Measurements from ENCODE around the gene KCNQ1.
A peak's percentile ranks its signal among the peaks of the same experiment; 100 is the strongest.

KCNQ1 gene

DNA sequence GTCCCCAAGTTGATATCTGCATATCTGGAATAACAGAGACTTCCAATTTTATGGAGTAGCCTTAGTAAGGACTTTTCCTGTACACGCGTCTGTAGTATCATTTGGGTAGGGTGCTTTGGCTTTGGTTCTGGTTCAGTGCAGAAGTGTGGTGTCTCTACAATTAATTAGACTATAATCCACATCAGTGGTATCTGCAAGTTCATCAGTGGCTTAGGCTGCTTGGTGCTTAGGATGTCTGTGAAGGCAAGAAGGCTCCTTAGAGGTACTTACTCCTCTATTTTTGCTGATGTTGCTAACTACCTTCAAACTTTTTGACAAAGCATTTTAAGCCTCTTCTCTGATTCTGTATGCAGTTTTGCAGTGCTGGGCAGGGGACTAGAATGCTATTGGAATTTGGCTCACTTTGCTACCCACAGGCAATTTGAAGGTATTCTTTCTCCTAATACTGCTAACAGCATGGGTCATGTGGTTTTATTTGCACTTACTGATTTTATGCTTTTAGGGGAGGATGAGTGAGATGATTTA lies 205.6 kb downstream of the KCNQ1 start:
- no peaks in the 10 kb centered on the region for H3K27me3 Mint-ChIP-seq
- peaks cover 3% of the 10 kb centered on the region for H3K4me1 Mint-ChIP-seq
- ATAC-seq (ENCODE audit: low read depth) (no peak), DNase-seq (ENCODE audit: low spot score in 2 of 2) (no peak)
- no peak overlapping the region for H3K27ac Mint-ChIP-seq
- H3K4me3 Mint-ChIP-seq, result no peak overlapping the region
- peaks cover 55% of the 10 kb centered on the region for H3K36me3 Mint-ChIP-seq
- peaks cover 23% of the 10 kb centered on the region for H3K9me3 Mint-ChIP-seq

GRCh38 chr11:2651054-2651617 lies 206.3 kb downstream of the KCNQ1 start:
- Mint-ChIP-seq H3K4me1 (peaks cover 3% of the 10 kb centered on the region), H3K27me3 (no peaks in the 10 kb centered on the region), H3K9me3 (peaks cover 22% of the 10 kb centered on the region), H3K36me3 (peaks cover 57% of the 10 kb centered on the region), H3K4me3 (no peak overlapping the region), H3K27ac (no peak overlapping the region)
- ATAC-seq (ENCODE audit: low read depth) (no peak), DNase-seq (ENCODE audit: low spot score in 2 of 2) (no peak)

DNA sequence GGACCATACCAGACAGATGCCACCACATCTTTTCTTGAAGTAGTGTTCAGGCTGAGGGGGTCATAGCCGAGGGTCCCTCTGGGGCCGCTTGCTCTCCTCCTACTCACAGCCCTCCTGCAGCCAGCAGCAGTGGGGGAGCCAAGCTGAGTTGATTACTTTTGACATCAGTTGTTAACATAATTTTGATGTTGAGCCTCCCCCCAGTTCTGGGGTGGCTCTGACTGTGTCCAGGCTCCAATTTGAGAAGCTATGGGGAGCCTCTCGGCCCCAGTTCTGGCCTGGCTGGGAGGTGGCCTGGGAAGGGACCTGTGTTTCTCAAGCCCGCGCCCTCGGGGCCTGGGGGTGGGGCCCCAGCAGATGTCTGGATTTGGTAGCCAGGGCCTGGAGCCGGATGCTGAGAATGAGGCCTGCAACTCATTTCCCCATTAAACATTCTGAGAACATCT lies 207.0 kb downstream of the KCNQ1 start:
- Mint-ChIP-seq H3K4me3 (no peak overlapping the region), H3K4me1 (peaks cover 3% of the 10 kb centered on the region), H3K27me3 (no peaks in the 10 kb centered on the region), H3K36me3 (peaks cover 60% of the 10 kb centered on the region), H3K9me3 (peaks cover 22% of the 10 kb centered on the region), H3K27ac (no peak overlapping the region)
- ATAC-seq (ENCODE audit: low read depth), result no peak
- no peak for DNase-seq (ENCODE audit: low spot score in 2 of 2)

- Mint-ChIP-seq H3K36me3 (peaks cover 57% of the 10 kb centered on the region), H3K4me1 (peaks cover 3% of the 10 kb centered on the region), H3K9me3 (peaks cover 19% of the 10 kb centered on the region), H3K27me3 (no peaks in the 10 kb centered on the region), H3K4me3 (no peak overlapping the region), H3K27ac (no peak overlapping the region)
- ATAC-seq (ENCODE audit: low read depth) (no peak), DNase-seq (ENCODE audit: low spot score in 2 of 2) (no peak)
Measured at GRCh38 chr11:2652333-2653197, 207.8 kb downstream of the KCNQ1 start.

GRCh38 chr11:2653198-2653551 lies 208.4 kb downstream of the KCNQ1 start:
- DNase-seq (ENCODE audit: low spot score in 2 of 2) (no peak), ATAC-seq (ENCODE audit: low read depth) (no peak)
- Mint-ChIP-seq H3K36me3 (peaks cover 56% of the 10 kb centered on the region), H3K27ac (no peak overlapping the region), H3K4me3 (no peak overlapping the region), H3K27me3 (no peaks in the 10 kb centered on the region), H3K9me3 (peaks cover 19% of the 10 kb centered on the region), H3K4me1 (peaks cover 3% of the 10 kb centered on the region)

DNA sequence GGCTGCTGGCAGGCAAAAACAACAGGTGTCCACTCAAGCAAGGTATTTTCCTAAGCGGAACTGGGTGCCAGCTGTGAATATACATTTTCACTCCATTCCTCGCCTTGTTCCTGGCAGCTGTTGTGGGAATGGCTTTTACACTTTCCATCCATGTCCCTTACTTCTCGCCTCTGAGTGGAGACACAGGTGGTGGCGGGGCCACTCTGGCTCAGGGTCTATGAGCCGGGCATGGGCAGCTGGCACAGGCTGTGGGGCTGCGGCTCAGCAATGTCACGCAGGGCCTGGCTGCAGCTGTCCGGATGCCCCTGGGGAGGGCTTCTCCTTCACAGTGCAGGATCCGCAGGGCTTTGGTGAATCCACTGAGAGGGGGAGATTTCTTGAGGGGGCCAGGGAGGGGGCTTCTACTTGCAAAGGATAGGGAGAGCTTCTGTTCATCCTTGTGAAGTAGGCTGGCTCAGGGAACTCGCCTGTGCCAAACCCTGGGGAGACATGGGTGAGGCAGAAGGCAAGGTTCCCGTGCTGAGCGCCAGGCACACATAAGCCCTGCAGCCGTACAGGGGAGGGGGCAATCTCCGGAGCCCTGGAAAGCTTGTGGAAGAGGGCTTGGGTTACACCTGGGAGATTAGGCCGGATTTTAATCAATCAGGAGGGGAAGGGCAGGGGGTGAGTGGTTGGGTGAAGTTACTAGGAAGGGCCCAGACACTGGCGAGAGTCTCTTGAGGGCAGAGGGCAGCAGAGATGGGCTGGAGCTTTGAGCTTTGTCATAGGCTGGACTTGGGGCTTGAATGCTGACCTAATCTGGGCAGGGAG lies 209.3 kb downstream of the KCNQ1 start:
- Mint-ChIP-seq H3K27ac (no peak overlapping the region), H3K36me3 (peaks cover 63% of the 10 kb centered on the region), H3K27me3 (no peaks in the 10 kb centered on the region), H3K4me1 (peaks cover 6% of the 10 kb centered on the region), H3K4me3 (no peak overlapping the region), H3K9me3 (peaks cover 21% of the 10 kb centered on the region)
- DNase-seq (ENCODE audit: low spot score in 2 of 2) (no peak), ATAC-seq (ENCODE audit: low read depth) (no peak)

- H3K4me3 Mint-ChIP-seq, result no peak overlapping the region
Measured at GRCh38 chr11:2655016-2655719, 210.4 kb downstream of the KCNQ1 start.

DNA sequence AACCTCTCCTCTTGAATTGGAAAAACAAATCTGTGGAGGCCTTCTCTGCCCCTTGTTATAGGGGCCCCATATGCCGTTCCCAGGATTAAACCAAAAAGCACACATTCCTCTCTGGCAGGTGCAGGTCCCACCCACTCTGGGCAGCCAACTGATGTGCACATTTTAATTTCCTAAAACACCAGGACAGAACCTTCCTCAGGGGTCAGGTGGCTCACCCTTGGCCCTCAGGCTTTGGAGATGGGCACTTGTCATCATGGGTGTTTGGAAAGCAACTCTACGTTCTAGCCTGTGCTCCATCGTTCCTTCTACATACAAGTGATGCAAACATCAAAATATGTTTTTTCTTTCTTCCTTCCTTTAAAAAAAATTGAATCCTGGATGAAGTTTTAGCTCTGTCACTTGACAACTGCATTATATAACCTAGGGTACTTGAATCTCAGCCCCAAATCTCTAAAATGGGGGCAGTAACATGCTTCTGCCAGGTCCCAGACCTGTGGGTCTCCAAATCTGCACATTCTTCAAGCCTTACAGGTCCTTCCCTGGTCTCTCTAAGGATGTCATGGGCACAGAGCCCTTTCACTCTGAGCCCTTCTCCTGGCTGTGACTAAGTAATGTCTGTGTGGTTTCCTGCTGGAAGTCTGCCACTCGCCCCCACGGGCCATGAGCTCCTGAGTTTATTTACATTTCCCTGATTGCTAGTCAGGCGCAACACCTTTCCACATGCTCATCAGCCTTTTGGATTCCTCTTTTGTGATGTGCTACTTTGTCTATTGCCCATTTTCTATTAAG lies 211.2 kb downstream of the KCNQ1 start:
- H3K36me3 Mint-ChIP-seq, result peaks cover 61% of the 10 kb centered on the region
- ATAC-seq (ENCODE audit: low read depth) (no peak), DNase-seq (ENCODE audit: low spot score in 2 of 2) (no peak)
- H3K27me3 Mint-ChIP-seq, result no peaks in the 10 kb centered on the region
- peaks cover 6% of the 10 kb centered on the region for H3K4me1 Mint-ChIP-seq
- peaks cover 11% of the 10 kb centered on the region for H3K9me3 Mint-ChIP-seq
- H3K4me3 Mint-ChIP-seq, result no peak overlapping the region
- no peak overlapping the region for H3K27ac Mint-ChIP-seq

More at GRCh38 chr11:2655016-2655719, 210.4 kb downstream of the KCNQ1 start:
- Mint-ChIP-seq H3K9me3 (peaks cover 12% of the 10 kb centered on the region), H3K4me1 (peaks cover 6% of the 10 kb centered on the region), H3K36me3 (peaks cover 60% of the 10 kb centered on the region), H3K27ac (no peak overlapping the region), H3K27me3 (no peaks in the 10 kb centered on the region)
- no peak for DNase-seq (ENCODE audit: low spot score in 2 of 2)
- no peak for ATAC-seq (ENCODE audit: low read depth)

DNA sequence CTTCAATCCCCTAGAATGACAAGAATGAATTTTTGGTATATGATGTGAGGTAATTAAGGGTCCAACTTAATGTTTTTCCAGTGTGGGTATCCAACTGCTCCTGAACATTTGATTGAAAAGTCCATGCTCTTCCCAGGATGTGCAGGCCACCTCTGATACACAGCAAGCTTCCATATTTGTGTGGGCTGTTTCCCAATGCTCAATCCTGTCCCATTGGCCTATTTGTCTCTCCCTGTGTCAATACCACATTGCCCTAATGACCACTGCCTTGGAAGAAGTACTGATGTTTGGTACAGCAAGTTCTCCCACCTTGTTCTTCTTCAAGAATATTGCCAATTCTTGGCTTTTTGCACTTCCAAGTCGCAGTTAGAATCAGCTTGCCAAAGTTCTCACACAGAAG lies 212.1 kb downstream of the KCNQ1 start:
- DNase-seq (ENCODE audit: low spot score in 2 of 2) (no peak), ATAC-seq (ENCODE audit: low read depth) (no peak)
- Mint-ChIP-seq H3K4me1 (peaks cover 6% of the 10 kb centered on the region), H3K36me3 (peaks cover 58% of the 10 kb centered on the region), H3K4me3 (no peak overlapping the region), H3K9me3 (peaks cover 12% of the 10 kb centered on the region), H3K27ac (peak overlapping the region; percentile 48), H3K27me3 (no peaks in the 10 kb centered on the region)

DNA sequence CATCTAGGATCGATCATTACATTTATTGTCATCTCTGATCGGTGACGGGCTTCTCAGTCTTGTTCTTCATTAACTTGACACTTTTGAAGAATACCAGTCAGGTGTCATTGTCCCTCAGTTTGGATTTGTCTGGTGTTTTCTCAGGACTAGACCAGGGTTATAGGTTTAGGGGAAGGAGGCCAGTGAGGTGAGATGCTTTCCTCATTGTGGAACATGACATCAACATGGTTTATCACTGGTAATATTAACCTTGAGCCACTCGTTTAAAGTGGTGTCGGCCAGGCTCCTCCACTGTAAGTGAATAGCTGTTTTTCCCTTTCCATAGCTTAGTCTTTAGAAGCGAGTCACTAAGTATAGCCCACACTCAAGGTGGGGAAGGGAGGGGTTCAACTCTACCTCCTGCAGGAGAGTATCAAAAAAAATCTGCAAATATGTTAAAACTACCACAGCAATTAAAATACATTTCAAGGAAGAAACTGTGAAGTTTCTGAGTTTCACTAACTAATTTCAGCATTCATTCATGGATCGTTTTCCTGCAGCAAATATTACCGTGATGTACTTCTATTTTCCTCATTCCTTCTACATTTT lies 213.0 kb downstream of the KCNQ1 start:
- H3K36me3 Mint-ChIP-seq, result peaks cover 60% of the 10 kb centered on the region
- no peaks in the 10 kb centered on the region for H3K27me3 Mint-ChIP-seq
- DNase-seq (ENCODE audit: low spot score in 2 of 2) (no peak), ATAC-seq (ENCODE audit: low read depth) (no peak)
- H3K27ac Mint-ChIP-seq, result no peak overlapping the region
- H3K4me1 Mint-ChIP-seq, result peaks cover 6% of the 10 kb centered on the region
- H3K9me3 Mint-ChIP-seq, result peaks cover 12% of the 10 kb centered on the region
- no peak overlapping the region for H3K4me3 Mint-ChIP-seq

DNA sequence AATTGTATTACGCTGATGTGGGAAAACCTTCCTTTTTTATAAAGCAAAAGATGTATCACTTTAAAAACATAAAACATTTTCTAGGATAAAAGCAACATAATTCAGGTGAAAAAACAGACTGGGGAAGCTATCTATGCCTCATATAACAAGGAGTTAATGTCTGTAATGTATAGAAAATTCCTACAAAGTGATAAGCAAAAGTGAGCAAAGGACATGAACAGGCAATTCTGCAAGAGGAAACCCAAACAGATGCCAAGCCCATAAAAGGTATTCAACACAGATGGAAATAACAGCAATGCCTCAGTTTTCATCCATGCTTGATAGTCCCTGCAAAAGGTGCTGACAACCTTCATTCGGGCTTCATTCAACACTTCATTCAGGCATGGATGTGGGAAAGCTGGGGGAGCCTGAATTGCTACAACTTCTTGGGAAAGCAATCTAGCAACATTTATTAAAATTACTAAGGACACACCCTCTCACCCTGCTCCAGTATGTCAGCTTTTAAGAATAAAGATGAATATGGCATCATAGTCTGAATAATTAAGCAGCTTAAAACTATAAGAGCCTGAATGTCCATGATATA lies 215.6 kb downstream of the KCNQ1 start:
- no peaks in the 10 kb centered on the region for H3K27me3 Mint-ChIP-seq
- DNase-seq (ENCODE audit: low spot score in 2 of 2) (no peak), ATAC-seq (ENCODE audit: low read depth) (no peak)
- peaks cover 3% of the 10 kb centered on the region for H3K4me1 Mint-ChIP-seq
- peaks cover 12% of the 10 kb centered on the region for H3K9me3 Mint-ChIP-seq
- H3K36me3 Mint-ChIP-seq, result peaks cover 55% of the 10 kb centered on the region
- H3K4me3 Mint-ChIP-seq, result no peak overlapping the region
- no peak overlapping the region for H3K27ac Mint-ChIP-seq

DNA sequence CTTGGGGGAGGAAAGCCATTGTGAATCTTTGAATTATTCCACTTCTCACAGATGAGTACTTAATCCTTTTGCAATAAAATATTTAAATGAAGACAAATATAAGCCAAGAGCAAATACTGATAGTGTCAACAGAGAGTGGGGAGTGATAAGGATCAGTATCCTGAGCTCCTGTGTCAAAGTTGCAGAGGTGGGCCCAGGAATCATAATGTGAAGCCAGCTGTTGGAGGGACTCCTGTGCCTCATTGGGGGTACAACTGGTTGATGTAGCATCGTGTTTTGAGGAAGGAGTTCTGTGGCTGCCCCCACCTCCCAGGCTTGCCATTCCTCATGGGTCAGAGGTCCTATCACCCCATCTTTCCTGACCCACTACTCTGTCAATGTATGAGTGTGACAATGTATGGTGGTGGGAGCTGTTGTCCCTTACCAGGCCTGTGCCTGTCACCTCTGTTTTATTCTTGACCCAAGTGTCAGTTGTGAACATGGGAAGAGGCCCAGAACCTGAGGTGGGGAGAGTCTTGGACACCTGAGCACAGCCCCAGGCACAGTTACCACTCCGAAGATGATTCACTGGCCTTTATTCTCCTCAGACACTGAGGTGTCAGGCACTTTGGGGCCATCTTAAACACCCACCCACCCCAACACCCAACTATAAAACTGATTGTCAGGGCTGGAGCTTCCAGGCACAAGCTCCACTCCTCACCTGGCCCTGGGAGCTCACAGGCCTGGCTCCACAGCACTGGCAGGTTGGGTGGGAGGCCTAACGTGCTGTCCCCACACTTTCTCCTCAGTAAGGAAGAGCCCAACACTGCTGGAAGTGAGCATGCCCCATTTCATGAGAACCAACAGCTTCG lies 216.6 kb downstream of the KCNQ1 start:
- DNase-seq (ENCODE audit: low spot score in 2 of 2) (peak in 1 of 2 donors; percentile 1), ATAC-seq (ENCODE audit: low read depth) (no peak)
- peaks cover 3% of the 10 kb centered on the region for H3K4me1 Mint-ChIP-seq
- H3K27ac Mint-ChIP-seq, result no peak overlapping the region
- H3K9me3 Mint-ChIP-seq, result peaks cover 12% of the 10 kb centered on the region
- H3K27me3 Mint-ChIP-seq, result no peaks in the 10 kb centered on the region
- H3K4me3 Mint-ChIP-seq, result no peak overlapping the region
- H3K36me3 Mint-ChIP-seq, result peaks cover 49% of the 10 kb centered on the region

Measured in memory B cell (primary cell).